ENCODE measurements around the gene KATNBL1. TPM values are rescaled to one million over a fixed set of nuclear protein-coding genes. Genes with fewer than 3 reads are reported as not detected.

KATNBL1 gene
- total RNA-seq, 1 experiment from 2014 or later = 46.1 TPM

DNA sequence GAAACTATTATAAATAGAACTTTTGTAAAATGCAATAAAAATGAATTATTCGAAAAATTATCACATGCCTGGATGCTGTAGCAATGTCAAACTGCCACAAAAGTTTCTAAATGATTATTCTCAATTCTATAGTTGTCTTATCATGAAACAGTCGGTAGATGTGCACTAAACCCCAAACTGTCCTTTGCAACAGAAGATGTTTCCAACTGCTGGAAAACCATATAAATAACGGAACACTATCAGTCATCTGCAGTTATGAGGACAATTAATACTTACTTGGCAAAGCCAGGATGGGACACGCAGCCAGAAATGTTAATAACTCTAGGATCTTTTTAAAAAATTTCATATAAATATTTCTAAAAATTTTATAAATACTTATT lies 32.4 kb upstream of the KATNBL1 start:
- H3K4me3 ChIP-seq (ENCODE audit: low read depth in 2 of 2, low read length in 2 of 2) = no peak overlapping the region
- POLR2A ChIA-PET = no interaction called here
- H3K36me3 ChIP-seq (ENCODE audit: control insufficient read depth, insufficient read depth, low read length) = no peaks in the 10 kb centered on the region
- BruUV-seq (replicated peaks) = no TSS peak
- CTCF ChIA-PET = no interaction called here
- H3K9me3 ChIP-seq (ENCODE audit: control insufficient read depth, insufficient read depth, low read depth, low read length) = no peaks in the 10 kb centered on the region
- in situ Hi-C loops (cut with HindIII; ENCODE audit: low pct_unique_long_range_greater_than_20kb, low sequenced_read_pairs) = no loop called here
- TF ChIP-seq SIN3A (IDR thresholded peaks at IDR 0.05; ENCODE audit: borderline replicate concordance, insufficient read depth, low read depth, low read length) = no peak
- TF ChIP-seq TCF7L2 (IDR thresholded peaks at IDR 0.05; ENCODE audit: low read depth, low read length) = no peak
- TF ChIP-seq, protein P1, sequence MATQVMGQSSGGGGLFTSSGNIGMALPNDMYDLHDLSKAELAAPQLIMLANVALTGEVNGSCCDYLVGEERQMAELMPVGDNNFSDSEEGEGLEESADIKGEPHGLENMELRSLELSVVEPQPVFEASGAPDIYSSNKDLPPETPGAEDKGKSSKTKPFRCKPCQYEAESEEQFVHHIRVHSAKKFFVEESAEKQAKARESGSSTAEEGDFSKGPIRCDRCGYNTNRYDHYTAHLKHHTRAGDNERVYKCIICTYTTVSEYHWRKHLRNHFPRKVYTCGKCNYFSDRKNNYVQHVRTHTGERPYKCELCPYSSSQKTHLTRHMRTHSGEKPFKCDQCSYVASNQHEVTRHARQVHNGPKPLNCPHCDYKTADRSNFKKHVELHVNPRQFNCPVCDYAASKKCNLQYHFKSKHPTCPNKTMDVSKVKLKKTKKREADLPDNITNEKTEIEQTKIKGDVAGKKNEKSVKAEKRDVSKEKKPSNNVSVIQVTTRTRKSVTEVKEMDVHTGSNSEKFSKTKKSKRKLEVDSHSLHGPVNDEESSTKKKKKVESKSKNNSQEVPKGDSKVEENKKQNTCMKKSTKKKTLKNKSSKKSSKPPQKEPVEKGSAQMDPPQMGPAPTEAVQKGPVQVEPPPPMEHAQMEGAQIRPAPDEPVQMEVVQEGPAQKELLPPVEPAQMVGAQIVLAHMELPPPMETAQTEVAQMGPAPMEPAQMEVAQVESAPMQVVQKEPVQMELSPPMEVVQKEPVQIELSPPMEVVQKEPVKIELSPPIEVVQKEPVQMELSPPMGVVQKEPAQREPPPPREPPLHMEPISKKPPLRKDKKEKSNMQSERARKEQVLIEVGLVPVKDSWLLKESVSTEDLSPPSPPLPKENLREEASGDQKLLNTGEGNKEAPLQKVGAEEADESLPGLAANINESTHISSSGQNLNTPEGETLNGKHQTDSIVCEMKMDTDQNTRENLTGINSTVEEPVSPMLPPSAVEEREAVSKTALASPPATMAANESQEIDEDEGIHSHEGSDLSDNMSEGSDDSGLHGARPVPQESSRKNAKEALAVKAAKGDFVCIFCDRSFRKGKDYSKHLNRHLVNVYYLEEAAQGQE (IDR thresholded peaks at IDR 0.05; ENCODE audit: insufficient read depth in 1 of 2, low read depth in 2 of 2, low read length in 1 of 2) = no peak
- no peak for TF ChIP-seq POLR2AphosphoS5 (IDR thresholded peaks at IDR 0.05; ENCODE audit: low read depth, low read length)
- TF ChIP-seq, protein P2, sequence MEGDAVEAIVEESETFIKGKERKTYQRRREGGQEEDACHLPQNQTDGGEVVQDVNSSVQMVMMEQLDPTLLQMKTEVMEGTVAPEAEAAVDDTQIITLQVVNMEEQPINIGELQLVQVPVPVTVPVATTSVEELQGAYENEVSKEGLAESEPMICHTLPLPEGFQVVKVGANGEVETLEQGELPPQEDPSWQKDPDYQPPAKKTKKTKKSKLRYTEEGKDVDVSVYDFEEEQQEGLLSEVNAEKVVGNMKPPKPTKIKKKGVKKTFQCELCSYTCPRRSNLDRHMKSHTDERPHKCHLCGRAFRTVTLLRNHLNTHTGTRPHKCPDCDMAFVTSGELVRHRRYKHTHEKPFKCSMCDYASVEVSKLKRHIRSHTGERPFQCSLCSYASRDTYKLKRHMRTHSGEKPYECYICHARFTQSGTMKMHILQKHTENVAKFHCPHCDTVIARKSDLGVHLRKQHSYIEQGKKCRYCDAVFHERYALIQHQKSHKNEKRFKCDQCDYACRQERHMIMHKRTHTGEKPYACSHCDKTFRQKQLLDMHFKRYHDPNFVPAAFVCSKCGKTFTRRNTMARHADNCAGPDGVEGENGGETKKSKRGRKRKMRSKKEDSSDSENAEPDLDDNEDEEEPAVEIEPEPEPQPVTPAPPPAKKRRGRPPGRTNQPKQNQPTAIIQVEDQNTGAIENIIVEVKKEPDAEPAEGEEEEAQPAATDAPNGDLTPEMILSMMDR (IDR thresholded peaks at IDR 0.05) = no peak
- no peak overlapping the region for H3K27ac ChIP-seq (ENCODE audit: low read length)
- intact Hi-C loops (cut with micrococcal nuclease; ENCODE audit: unreplicated experiment) = loop anchor here (10.0 kb wide), 1 partner anchor 82 kb away; no protein-coding TSS in a partner anchor
- DNase-seq (ENCODE audit: low read depth, low spot score) = no peak
- H3K27me3 ChIP-seq (ENCODE audit: control insufficient read depth, insufficient read depth, low read length) = no peaks in the 10 kb centered on the region
- no peaks in the 10 kb centered on the region for H3K4me1 ChIP-seq (ENCODE audit: control insufficient read depth, insufficient read depth, low read length)
- ATAC-seq = no peak

DNA sequence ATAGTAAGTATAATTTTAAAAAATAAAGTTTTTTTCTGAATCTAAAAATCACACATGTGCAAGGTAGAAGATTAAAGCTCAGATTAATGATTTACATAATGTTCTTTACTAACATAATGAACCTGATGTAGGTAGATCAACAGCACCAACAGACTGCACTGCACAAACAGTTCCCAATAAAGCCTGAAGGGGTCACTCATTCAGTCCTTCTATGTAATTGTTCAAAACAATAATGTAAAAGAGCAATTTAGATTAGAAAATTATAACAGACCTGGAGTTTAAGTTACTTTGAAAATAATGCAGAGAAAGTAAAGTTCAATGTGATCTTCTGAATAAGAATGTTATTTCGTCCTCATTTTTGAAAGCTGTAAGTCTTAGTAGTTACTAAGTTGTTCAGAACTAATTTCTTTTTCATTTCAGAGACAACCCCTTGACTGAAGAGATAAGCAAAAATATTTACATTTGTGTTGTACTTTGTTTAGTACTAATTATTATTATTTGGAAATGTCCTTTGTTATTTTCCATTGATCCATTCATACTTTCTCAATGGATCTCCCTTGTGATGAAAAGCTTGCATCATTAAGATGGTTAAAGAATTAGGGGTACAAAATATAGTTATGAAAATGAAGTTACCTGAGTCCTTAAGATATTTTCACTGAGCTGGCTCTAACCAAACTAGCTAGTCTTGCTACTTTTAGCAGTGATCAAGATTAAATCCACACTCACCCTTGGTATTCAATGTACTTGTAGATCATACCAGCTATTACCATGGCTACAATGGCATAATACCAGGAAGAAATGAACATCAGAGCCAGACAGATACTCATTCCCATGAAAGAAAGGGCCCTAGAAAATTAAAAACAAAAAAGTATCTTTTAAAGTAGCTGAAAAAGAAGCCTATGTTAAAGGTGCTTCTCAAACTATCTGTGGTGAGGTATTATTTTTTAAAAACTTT lies 31.8 kb upstream of the KATNBL1 start:
- intact Hi-C loops (cut with micrococcal nuclease; ENCODE audit: unreplicated experiment) = loop anchor here (10.0 kb wide), 1 partner anchor 83 kb away; no protein-coding TSS in a partner anchor
- Histone ChIP-seq H3K36me3 (ENCODE audit: control insufficient read depth, insufficient read depth, low read length) (0 out of 2 replicates have a peak, but pooled peaks cover 2% of the 10 kb centered on the region), H3K4me3 (ENCODE audit: low read depth in 2 of 2, low read length in 2 of 2) (no peak overlapping the region), H3K27ac (ENCODE audit: low read length) (no peak overlapping the region), H3K4me1 (ENCODE audit: control insufficient read depth, insufficient read depth, low read length) (no peaks in the 10 kb centered on the region), H3K9me3 (ENCODE audit: control insufficient read depth, insufficient read depth, low read depth, low read length) (no peaks in the 10 kb centered on the region), H3K27me3 (ENCODE audit: control insufficient read depth, insufficient read depth, low read length) (no peaks in the 10 kb centered on the region)
- no peak for TF ChIP-seq SIN3A (IDR thresholded peaks at IDR 0.05; ENCODE audit: borderline replicate concordance, insufficient read depth, low read depth, low read length)
- TF ChIP-seq, protein P2 (IDR thresholded peaks at IDR 0.05) = peak; percentile 79
- TF ChIP-seq, protein P1 (IDR thresholded peaks at IDR 0.05; ENCODE audit: insufficient read depth in 1 of 2, low read depth in 2 of 2, low read length in 1 of 2) = no peak
- POLR2A ChIA-PET = no interaction called here
- peak; percentile 85 for ATAC-seq
- no TSS peak for BruUV-seq (replicated peaks)
- no peak for DNase-seq (ENCODE audit: low read depth, low spot score)
- CTCF ChIA-PET = interaction anchor here (0.5 to 0.7 kb wide), 3 partner anchors 16 to 79 kb away, joined by 3 to 8 read pairs (median 5); no protein-coding TSS in a partner anchor
- in situ Hi-C loops (cut with HindIII; ENCODE audit: low pct_unique_long_range_greater_than_20kb, low sequenced_read_pairs) = no loop called here

Data from Panc1 (cell line).